B cell (primary cell): ENCODE measurements around the gene KEAP1. TPM values are rescaled to one million over a fixed set of nuclear protein-coding genes. Genes with fewer than 3 reads are reported as not detected.
"Not testable (repeated sequence)": the region's sequence is repeated elsewhere in the genome, so short reads cannot be mapped to it uniquely, and the experiment has no call there.

ENCODE experiments used
- ATAC-seq: fragments of 200-7000 bp; cut with Tn5 transposase; one replicate; pipeline ENCODE4 v1.10.0; 2021; ENCODE audit warnings: low read depth, mild to moderate bottlenecking, moderate number of reproducible peaks, moderate library complexity
- CTCF ChIA-PET: fragments of 350-600 bp; sonication (Branson Sonifier 250); formaldehyde crosslinking; loops from one replicate; lab custom pipeline; 2021; ENCODE audit warnings: antibody characterized with exemption, inconsistent platforms; lab: Charles Lee
- POLR2A ChIA-PET: fragments of 350-600 bp; sonication (Branson Sonifier 250); formaldehyde crosslinking; loops from one replicate; lab custom pipeline; 2021; ENCODE audit warnings: antibody characterized with exemption; lab: Charles Lee
- DNase-seq: peaks from one replicate; pipeline ENCODE4 v3.0.0; 2013
- H2AFZ ChIP-seq: 2 replicates; pipeline ENCODE4 v1.6.1; 2012; ENCODE audit warnings: mild to moderate bottlenecking, low read depth, low read length; ENCODE audit not compliant: insufficient read depth, poor library complexity, severe bottlenecking
- H3K27ac ChIP-seq, 2 donors: 1 replicate in 1 of 2; 2 replicates in 1 of 2; pipeline ENCODE4 v1.5.1; 2012 to 2013; ENCODE audit warnings: low read length in 2 of 2, mild to moderate bottlenecking in 2 of 2, moderate library complexity in 1 of 2
- H3K27me3 ChIP-seq, 4 experiments: fragments of 200-600 bp in 1 of 4; sonication (generic) in 1 of 4; replicated peaks in 1 of 4; 1 replicate in 2 of 4; 2 replicates in 2 of 4; pipeline versions ENCODE4 v1.6.1 to v1.7.0; 2013 to 2016; ENCODE audit warnings: low read length in 3 of 4, mild to moderate bottlenecking in 2 of 4, mixed read lengths in 1 of 4, moderate library complexity in 1 of 4; ENCODE audit not compliant: insufficient read depth in 4 of 4, control insufficient read depth in 3 of 4; ENCODE audit errors: control extremely low read depth in 1 of 4
- H3K36me3 ChIP-seq, 2 experiments: replicated peaks in 1 of 2; 1 replicate in 1 of 2; 2 replicates in 1 of 2; pipeline versions ENCODE4 v1.6.1 to v1.7.1; 2013; ENCODE audit warnings: low read length in 1 of 2; ENCODE audit not compliant: insufficient read depth in 2 of 2, control insufficient read depth in 1 of 2; ENCODE audit errors: control extremely low read depth in 1 of 2, extremely low read depth in 1 of 2
- H3K4me1 ChIP-seq, 2 donors: fragments of 200-600 bp in 1 of 2; sonication (generic) in 1 of 2; 1 replicate in 1 of 2; 2 replicates in 1 of 2; pipeline versions ENCODE4 v1.5.1 to v1.6.1; 2013 to 2017; ENCODE audit warnings: low read length in 2 of 2; ENCODE audit not compliant: control insufficient read depth in 2 of 2, insufficient read depth in 2 of 2
- H3K4me2 ChIP-seq: replicated peaks from 2 replicates; pipeline ENCODE3; 2012; ENCODE audit warnings: mild to moderate bottlenecking, low read depth, low read length; ENCODE audit not compliant: poor library complexity, severe bottlenecking
- H3K4me3 ChIP-seq, 5 experiments: fragments of 200-600 bp in 1 of 5; sonication (generic) in 1 of 5; 1 replicate in 3 of 5; 2 replicates in 2 of 5; pipeline versions ENCODE4 v1.5.1 to v1.7.0; 2011 to 2016; ENCODE audit warnings: low read length in 4 of 5, mild to moderate bottlenecking in 4 of 5, low read depth in 2 of 5, control low read depth in 1 of 5, moderate library complexity in 1 of 5; ENCODE audit not compliant: insufficient read depth in 1 of 5; ENCODE audit errors: control extremely low read depth in 1 of 5, extremely low read depth in 1 of 5
- H3K79me2 ChIP-seq: fragments of 200-600 bp; sonication (generic); one replicate; pipeline ENCODE4 v1.6.0; 2016; ENCODE audit warnings: low read length; ENCODE audit not compliant: control insufficient read depth, insufficient read depth
- H3K9ac ChIP-seq: fragments of 200-600 bp; sonication (generic); 2 replicates; pipeline ENCODE4 v1.6.1; 2017; ENCODE audit warnings: mild to moderate bottlenecking, low read length, moderate library complexity
- H3K9me3 ChIP-seq, 3 donors: one replicate each; pipeline versions ENCODE4 v1.6.1 to v1.7.1; 2013; ENCODE audit warnings: low read length in 2 of 3; ENCODE audit not compliant: control insufficient read depth in 2 of 3, insufficient read depth in 1 of 3; ENCODE audit errors: control extremely low read depth in 1 of 3
- H4K20me1 ChIP-seq: 2 replicates; pipeline ENCODE4 v1.6.0; 2012; ENCODE audit warnings: mild to moderate bottlenecking, low read length; ENCODE audit not compliant: insufficient read depth, control insufficient read depth, poor library complexity, severe bottlenecking
- H3K27ac Mint-ChIP-seq: one replicate; pipeline ENCODE4 v1.8.0; 2021; ENCODE audit warnings: mixed read lengths
- H3K27me3 Mint-ChIP-seq: one replicate; pipeline ENCODE4 v1.8.0; 2021; ENCODE audit warnings: mixed read lengths
- H3K4me1 Mint-ChIP-seq: one replicate; pipeline ENCODE4 v1.8.0; 2021; ENCODE audit warnings: mixed read lengths
- H3K4me3 Mint-ChIP-seq: one replicate; pipeline ENCODE4 v1.8.0; 2021; ENCODE audit warnings: mixed read lengths
- H3K9me3 Mint-ChIP-seq: one replicate; pipeline ENCODE4 v1.8.0; 2022; ENCODE audit warnings: mixed read lengths; ENCODE audit not compliant: insufficient read depth
- CTCF ChIP-seq: fragments of 200-600 bp; IDR thresholded peaks from one replicate; pipeline ENCODE4 v1.8.0; 2022; ENCODE audit warnings: antibody characterized with exemption, mild to moderate bottlenecking
- EZH2 ChIP-seq: IDR thresholded peaks from 2 replicates; pipeline ENCODE4 v1.6.1; 2012; ENCODE audit warnings: borderline replicate concordance, low read depth, mild to moderate bottlenecking, moderate library complexity, low read length; ENCODE audit not compliant: insufficient read depth, poor library complexity, severe bottlenecking
- WGBS: methylation state at CpG from one replicate; pipeline ENCODE4 v1.1.5; 2013; ENCODE audit warnings: missing lambda C conversion rate; ENCODE audit not compliant: insufficient coverage; 5-methylcytosine and 5-hydroxymethylcytosine counted together
- intact Hi-C: fragments of 100-400 bp; cut with micrococcal nuclease; formaldehyde crosslinking; loops from one replicate; pipeline ENCODE4 v1.10.0; 2022
- polyA plus RNA-seq: library from polyadenylated mRNA; depleted of rRNA; stranded (reverse); fragments of >200 nt; gene quantifications from 2 replicates; pipeline ENCODE4 v1.2.3, GENCODE V29; 2012
- total RNA-seq, 2 donors: library from RNA; stranded (reverse); fragments of 120-200 nt in 1 of 2; gene quantifications; 1 replicate in 1 of 2; 2 replicates in 1 of 2; pipeline versions ENCODE4 v1.2.3 to v1.2.4, GENCODE V29; 2013 to 2022

Gene KEAP1
- total and polyA plus RNA-seq, 2 donors (not counting 1 experiment from before 2014, with no cell fraction given): 17.7 to 27.0 TPM

GRCh38 chr19:10551006-10551405 lies 47.9 kb upstream of the KEAP1 start:
- H3K27ac ChIP-seq, ATAC-seq, H3K9ac ChIP-seq, H3K4me3 Mint-ChIP-seq, intact Hi-C loops, H3K27me3 Mint-ChIP-seq, H3K9me3 Mint-ChIP-seq, H3K9me3 ChIP-seq, H3K27me3 ChIP-seq, DNase-seq, H3K4me2 ChIP-seq, H3K27ac Mint-ChIP-seq, H3K4me3 ChIP-seq, H2AFZ ChIP-seq: not testable (repeated sequence)
- POLR2A ChIA-PET: interaction anchor here (0.7 to 0.8 kb wide), 2 partner anchors 158 to 315 kb away, joined by 3 read pairs; no protein-coding TSS in a partner anchor
- WGBS: 100% methylated on average over 5 of the region's 9 CpGs
- H3K4me1 Mint-ChIP-seq: peaks cover 32% of the 10 kb centered on the region
- H3K4me1 ChIP-seq: peaks cover 37 to 41% of the 10 kb centered on the region in 2 donors
- H3K36me3 ChIP-seq: peaks cover 7 to 70% of the 10 kb centered on the region in 2 experiments
- peaks cover 28% of the 10 kb centered on the region for H3K79me2 ChIP-seq
- CTCF ChIA-PET: interaction anchor here (1.5 to 1.7 kb wide), 2 partner anchors 11 to 21 kb away, joined by 5 to 9 read pairs; no protein-coding TSS in a partner anchor
- H4K20me1 ChIP-seq: peaks cover 15% of the 10 kb centered on the region

GRCh38 chr19:10550336-10550735 lies 47.2 kb upstream of the KEAP1 start:
- peaks cover 33% of the 10 kb centered on the region for H3K79me2 ChIP-seq
- H2AFZ ChIP-seq: no peak overlapping the region
- POLR2A ChIA-PET: no interaction called here
- TF ChIP-seq EZH2 (no peak), CTCF (no peak)
- H3K4me1 Mint-ChIP-seq: peaks cover 29% of the 10 kb centered on the region
- H3K27me3 ChIP-seq: no peaks in the 10 kb centered on the region
- intact Hi-C loops: no loop called here
- H3K9me3 ChIP-seq: peaks cover 0 to 5% (median 0%) of the 10 kb centered on the region in 3 donors
- no peak overlapping the region for H3K4me3 ChIP-seq
- H3K4me2 ChIP-seq: no peak overlapping the region
- peaks cover 14% of the 10 kb centered on the region for H4K20me1 ChIP-seq
- peak overlapping the region; percentile 37 for H3K27ac Mint-ChIP-seq
- 78% methylated on average over 4 of the region's 6 CpGs for WGBS
- no peak overlapping the region for H3K4me3 Mint-ChIP-seq
- CTCF ChIA-PET: no interaction called here
- no peak for ATAC-seq
- DNase-seq: no peak
- H3K36me3 ChIP-seq: peaks cover 5 to 63% of the 10 kb centered on the region in 2 experiments
- no peaks in the 10 kb centered on the region for H3K9me3 Mint-ChIP-seq
- H3K4me1 ChIP-seq: peaks cover 31 to 36% of the 10 kb centered on the region in 2 donors
- H3K9ac ChIP-seq: no peak overlapping the region
- H3K27me3 Mint-ChIP-seq: no peaks in the 10 kb centered on the region
- no peak overlapping the region for H3K27ac ChIP-seq
